DND-41 (cell line): Measurements from ENCODE around the gene TRPV5.

ENCODE experiments used
- ATAC-seq: fragments of 200-7000 bp; cut with Tn5 transposase; 3 replicates; pipeline ENCODE4 v1.9.1; 2021; ENCODE audit warnings: low read depth; ENCODE audit not compliant: insufficient read depth
- DNase-seq: peaks from one replicate; pipeline ENCODE4 v3.0.0-alpha.2; 2020
- H2AFZ ChIP-seq: 2 replicates; pipeline ENCODE4 v1.6.0; 2012; ENCODE audit warnings: low read depth, low read length
- H3K27ac ChIP-seq: 2 replicates; pipeline ENCODE4 v1.5.1; 2012; ENCODE audit warnings: low read length, inconsistent platforms
- H3K27me3 ChIP-seq: fragments of 200-600 bp; sonication (generic); 2 replicates; pipeline ENCODE4 v1.6.0; 2012; ENCODE audit warnings: low read length, mild to moderate bottlenecking, inconsistent platforms; ENCODE audit not compliant: insufficient read depth, poor library complexity
- H3K36me3 ChIP-seq: 2 replicates; pipeline ENCODE4 v1.5.1; 2012; ENCODE audit warnings: low read length, inconsistent platforms; ENCODE audit not compliant: insufficient read depth
- H3K4me1 ChIP-seq: 2 replicates; pipeline ENCODE4 v1.5.1; 2012; ENCODE audit warnings: mild to moderate bottlenecking, low read length; ENCODE audit not compliant: insufficient read depth
- H3K4me2 ChIP-seq: 2 replicates; pipeline ENCODE4 v1.6.0; 2012; ENCODE audit warnings: mild to moderate bottlenecking, moderate library complexity, low read length, inconsistent platforms; ENCODE audit not compliant: insufficient read depth
- H3K4me3 ChIP-seq, 2 experiments: fragments of 200-600 bp in 1 of 2; shearing (Covaris generic) in 1 of 2; 2 replicates each; pipeline ENCODE4 v1.5.1; 2012 to 2016; ENCODE audit warnings: inconsistent platforms in 2 of 2, low read length in 2 of 2, mild to moderate bottlenecking in 2 of 2, low read depth in 1 of 2, moderate library complexity in 1 of 2
- H3K79me2 ChIP-seq: 2 replicates; pipeline ENCODE4 v1.6.0; 2012; ENCODE audit warnings: low read length, inconsistent platforms; ENCODE audit not compliant: insufficient read depth
- H3K9ac ChIP-seq: 2 replicates; pipeline ENCODE4 v1.6.0; 2012; ENCODE audit warnings: low read depth, mild to moderate bottlenecking, inconsistent platforms, low read length, moderate library complexity
- H3K9me3 ChIP-seq: 2 replicates; pipeline ENCODE4 v1.5.1; 2012; ENCODE audit warnings: low read length, moderate library complexity, mild to moderate bottlenecking, inconsistent platforms; ENCODE audit not compliant: insufficient read depth, severe bottlenecking
- H4K20me1 ChIP-seq: 2 replicates; pipeline ENCODE4 v1.6.0; 2012; ENCODE audit warnings: low read length; ENCODE audit not compliant: insufficient read depth
- CTCF ChIP-seq: IDR thresholded peaks from 2 replicates; pipeline ENCODE4 v1.5.1; 2012; ENCODE audit warnings: borderline replicate concordance, low read length, moderate library complexity, mild to moderate bottlenecking; ENCODE audit not compliant: poor library complexity, severe bottlenecking; ENCODE audit errors: extremely low read depth
- EZH2 ChIP-seq: IDR thresholded peaks from 3 replicates; pipeline ENCODE4 v1.6.1; 2012; ENCODE audit warnings: borderline replicate concordance, low read depth, mild to moderate bottlenecking, moderate library complexity, low read length, inconsistent platforms; ENCODE audit not compliant: severe bottlenecking

Gene TRPV5

GRCh38 chr7:142942746-142943145 is 9.2 kb upstream of the TRPV5 start:
- Histone ChIP-seq H3K79me2 (no peaks in the 10 kb centered on the region), H2AFZ (no peak overlapping the region), H3K4me3 (no peak overlapping the region), H3K9me3 (no peaks in the 10 kb centered on the region), H3K27ac (no peak overlapping the region), H3K9ac (no peak overlapping the region), H3K4me2 (no peak overlapping the region), H4K20me1 (no peaks in the 10 kb centered on the region), H3K36me3 (no peaks in the 10 kb centered on the region), H3K27me3 (no peaks in the 10 kb centered on the region), H3K4me1 (no peaks in the 10 kb centered on the region)
- TF ChIP-seq EZH2 = no peak
- TF ChIP-seq CTCF = no peak
- DNase-seq = no peak
- ATAC-seq = no peak

- no peak overlapping the region for H3K4me2 ChIP-seq
- H2AFZ ChIP-seq = no peak overlapping the region
- H3K79me2 ChIP-seq = no peaks in the 10 kb centered on the region
- no peaks in the 10 kb centered on the region for H4K20me1 ChIP-seq
- H3K9me3 ChIP-seq = no peaks in the 10 kb centered on the region
- ATAC-seq (no peak), DNase-seq (no peak)
- H3K36me3 ChIP-seq = no peaks in the 10 kb centered on the region
- H3K4me1 ChIP-seq = no peaks in the 10 kb centered on the region
- H3K27ac ChIP-seq = no peak overlapping the region
- H3K9ac ChIP-seq = no peak overlapping the region
- no peak overlapping the region for H3K4me3 ChIP-seq
- no peaks in the 10 kb centered on the region for H3K27me3 ChIP-seq
- TF ChIP-seq CTCF (no peak), EZH2 (no peak)
These were observed 8.0 kb upstream of the TRPV5 start for GRCh38 chr7:142941541-142941940.

- H2AFZ ChIP-seq = no peak overlapping the region
- ATAC-seq (no peak), DNase-seq (no peak)
- no peak overlapping the region for H3K9ac ChIP-seq
- H3K4me2 ChIP-seq = no peak overlapping the region
- H3K79me2 ChIP-seq = no peaks in the 10 kb centered on the region
- no peaks in the 10 kb centered on the region for H4K20me1 ChIP-seq
- TF ChIP-seq EZH2 (no peak), CTCF (no peak)
- H3K9me3 ChIP-seq = no peaks in the 10 kb centered on the region
- no peak overlapping the region for H3K4me3 ChIP-seq
- no peaks in the 10 kb centered on the region for H3K27me3 ChIP-seq
- H3K27ac ChIP-seq = no peak overlapping the region
- no peaks in the 10 kb centered on the region for H3K36me3 ChIP-seq
- no peaks in the 10 kb centered on the region for H3K4me1 ChIP-seq
These were observed 7.5 kb upstream of the TRPV5 start for GRCh38 chr7:142940966-142941535.
